Dendritic cell treated with granulocyte-macrophage colony-stimulating factor and Interleukin-4, amounts not matched to agents 40 ng/mL and 50 ng/mL, for 4 days (primary cell): ENCODE results near the gene SLC6A13.

Experiments used
- H3K27ac Mint-ChIP-seq: one replicate; pipeline ENCODE4 v1.8.0; 2022; ENCODE audit warnings: mild to moderate bottlenecking, mixed read lengths
- H3K27me3 Mint-ChIP-seq: one replicate; pipeline ENCODE4 v1.8.0; 2022; ENCODE audit warnings: mild to moderate bottlenecking, mixed read lengths
- H3K36me3 Mint-ChIP-seq: one replicate; pipeline ENCODE4 v1.8.0; 2022; ENCODE audit warnings: low read depth, mixed read lengths
- H3K4me1 Mint-ChIP-seq: one replicate; pipeline ENCODE4 v1.8.0; 2022; ENCODE audit warnings: low read depth, mixed read lengths
- H3K4me3 Mint-ChIP-seq: one replicate; pipeline ENCODE4 v1.8.0; 2022; ENCODE audit warnings: mild to moderate bottlenecking, moderate library complexity, mixed read lengths
- H3K9me3 Mint-ChIP-seq: one replicate; pipeline ENCODE4 v1.8.0; 2022; ENCODE audit warnings: mixed read lengths
- intact Hi-C: fragments of 100-400 bp; cut with micrococcal nuclease; formaldehyde crosslinking; loops from one replicate; pipeline ENCODE4 v1.15.0; 2022

Gene SLC6A13

GRCh38 chr12:186006-186625 lies 76.5 kb downstream of the SLC6A13 start:
- intact Hi-C loops: no loop called here
- Mint-ChIP-seq H3K27ac (no peak overlapping the region), H3K36me3 (no peaks in the 10 kb centered on the region), H3K4me3 (no peak overlapping the region), H3K27me3 (peaks cover 50% of the 10 kb centered on the region), H3K4me1 (peaks cover 17% of the 10 kb centered on the region), H3K9me3 (no peaks in the 10 kb centered on the region)

DNA sequence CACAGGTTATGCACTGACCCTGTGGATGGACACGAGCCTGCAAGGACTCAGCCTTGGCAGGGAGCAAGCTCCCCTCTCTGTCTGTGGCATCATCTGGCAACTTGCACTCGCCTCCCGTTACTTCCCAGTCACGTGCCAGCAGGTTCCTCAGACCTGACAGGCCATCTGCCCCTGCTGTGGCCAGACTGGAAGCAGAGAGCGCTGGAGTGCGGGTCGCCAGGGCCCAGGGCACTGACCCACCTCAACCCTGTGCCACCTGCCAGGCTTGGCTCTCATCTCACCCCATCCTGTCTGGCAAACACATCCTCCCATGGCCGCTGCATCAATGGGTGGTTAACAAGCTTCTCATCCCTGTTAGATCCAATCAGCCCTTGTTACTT lies 77.1 kb downstream of the SLC6A13 start:
- intact Hi-C loops: no loop called here
- H3K36me3 Mint-ChIP-seq: no peaks in the 10 kb centered on the region
- H3K4me1 Mint-ChIP-seq: peaks cover 20% of the 10 kb centered on the region
- H3K27ac Mint-ChIP-seq: no peak overlapping the region
- H3K4me3 Mint-ChIP-seq: no peak overlapping the region
- H3K9me3 Mint-ChIP-seq: no peaks in the 10 kb centered on the region
- peaks cover 48% of the 10 kb centered on the region for H3K27me3 Mint-ChIP-seq

GRCh38 chr12:184811-185575 lies 77.6 kb downstream of the SLC6A13 start:
- intact Hi-C loops: no loop called here
- no peak overlapping the region for H3K27ac Mint-ChIP-seq
- H3K27me3 Mint-ChIP-seq: peaks cover 45% of the 10 kb centered on the region
- peaks cover 26% of the 10 kb centered on the region for H3K4me1 Mint-ChIP-seq
- no peak overlapping the region for H3K4me3 Mint-ChIP-seq
- H3K36me3 Mint-ChIP-seq: no peaks in the 10 kb centered on the region
- H3K9me3 Mint-ChIP-seq: no peaks in the 10 kb centered on the region

GRCh38 chr12:182381-182892 lies 80.2 kb downstream of the SLC6A13 start:
- no peaks in the 10 kb centered on the region for H3K9me3 Mint-ChIP-seq
- H3K4me3 Mint-ChIP-seq: no peak overlapping the region
- intact Hi-C loops: no loop called here
- no peak overlapping the region for H3K27ac Mint-ChIP-seq
- peaks cover 24% of the 10 kb centered on the region for H3K4me1 Mint-ChIP-seq
- H3K36me3 Mint-ChIP-seq: no peaks in the 10 kb centered on the region
- peaks cover 38% of the 10 kb centered on the region for H3K27me3 Mint-ChIP-seq

GRCh38 chr12:181921-182320 lies 80.7 kb downstream of the SLC6A13 start:
- Mint-ChIP-seq H3K36me3 (no peaks in the 10 kb centered on the region), H3K9me3 (no peaks in the 10 kb centered on the region), H3K4me3 (no peak overlapping the region), H3K27me3 (peaks cover 34% of the 10 kb centered on the region), H3K27ac (peak overlapping the region; percentile 34), H3K4me1 (peaks cover 25% of the 10 kb centered on the region)
- intact Hi-C loops: no loop called here

GRCh38 chr12:180445-180844 lies 82.2 kb downstream of the SLC6A13 start:
- no peak overlapping the region for H3K4me3 Mint-ChIP-seq
- H3K27me3 Mint-ChIP-seq: peaks cover 21% of the 10 kb centered on the region

GRCh38 chr12:179885-180284 lies 82.8 kb downstream of the SLC6A13 start:
- H3K27me3 Mint-ChIP-seq: peaks cover 17% of the 10 kb centered on the region
- intact Hi-C loops: no loop called here
- no peaks in the 10 kb centered on the region for H3K36me3 Mint-ChIP-seq
- no peaks in the 10 kb centered on the region for H3K9me3 Mint-ChIP-seq
- peak overlapping the region; percentile 83 for H3K27ac Mint-ChIP-seq
- peaks cover 26% of the 10 kb centered on the region for H3K4me1 Mint-ChIP-seq
- H3K4me3 Mint-ChIP-seq: peak overlapping the region; percentile 24

More at GRCh38 chr12:180445-180844, 82.2 kb downstream of the SLC6A13 start:
- Mint-ChIP-seq H3K36me3 (no peaks in the 10 kb centered on the region), H3K9me3 (no peaks in the 10 kb centered on the region), H3K27ac (peak overlapping the region; percentile 83), H3K4me1 (peaks cover 31% of the 10 kb centered on the region)
- intact Hi-C loops: no loop called here

DNA sequence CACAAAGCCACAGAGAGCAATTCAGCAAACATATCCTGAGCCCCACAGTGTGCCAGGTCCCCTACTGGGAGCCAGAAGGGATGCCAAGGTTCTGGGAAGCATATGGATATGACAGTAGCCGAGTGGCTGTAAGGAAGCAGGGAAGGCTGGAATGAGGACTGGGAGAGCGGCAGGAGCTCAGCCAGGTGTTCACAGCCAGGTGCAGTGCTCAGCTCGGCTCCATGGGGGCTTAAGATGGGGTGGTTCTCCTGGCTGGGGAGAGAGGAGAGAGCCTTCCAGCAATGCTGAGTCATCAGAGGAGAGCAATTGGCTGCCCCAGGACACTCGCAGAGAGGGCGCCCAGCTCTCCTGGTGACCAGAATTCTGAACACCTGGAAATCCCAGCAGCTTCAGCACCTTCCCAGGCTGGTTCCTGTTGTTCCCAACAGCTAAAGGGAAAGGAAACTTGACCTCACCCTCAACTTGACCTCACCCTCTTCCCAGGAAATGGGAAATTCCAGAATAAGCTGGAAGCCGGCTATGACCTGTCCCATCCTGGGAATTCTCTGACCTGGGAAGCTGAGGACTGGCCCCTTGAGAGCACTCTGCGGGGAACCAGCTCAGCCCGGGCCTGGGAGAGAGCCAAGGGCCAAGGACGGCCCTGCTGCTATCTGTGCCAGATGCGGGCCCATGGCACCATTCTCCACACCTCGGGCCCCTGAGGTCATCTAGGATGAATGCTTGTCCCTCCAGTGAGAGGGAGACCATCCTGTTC lies 83.3 kb downstream of the SLC6A13 start:
- Mint-ChIP-seq H3K27ac (peak overlapping the region; percentile 83), H3K27me3 (peaks cover 17% of the 10 kb centered on the region), H3K4me3 (no peak overlapping the region), H3K9me3 (no peaks in the 10 kb centered on the region), H3K36me3 (no peaks in the 10 kb centered on the region), H3K4me1 (peaks cover 24% of the 10 kb centered on the region)
- intact Hi-C loops: no loop called here

DNA sequence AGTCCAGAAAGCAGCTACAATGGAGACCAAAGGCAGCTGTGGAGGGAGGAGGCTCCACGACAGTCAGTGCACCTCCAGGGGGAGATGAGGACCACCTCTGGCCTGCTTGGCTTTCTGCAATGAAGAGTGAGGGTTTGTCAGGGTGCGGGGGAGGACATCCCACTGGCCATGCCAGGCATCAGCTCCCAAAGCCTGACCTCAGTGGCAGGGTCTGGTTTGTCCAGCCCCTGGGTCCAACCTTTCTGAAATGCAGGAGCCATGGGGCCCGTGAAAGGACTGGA lies 83.9 kb downstream of the SLC6A13 start:
- intact Hi-C loops: no loop called here
- Mint-ChIP-seq H3K27me3 (peaks cover 20% of the 10 kb centered on the region), H3K36me3 (no peaks in the 10 kb centered on the region), H3K9me3 (no peaks in the 10 kb centered on the region), H3K27ac (no peak overlapping the region), H3K4me3 (no peak overlapping the region), H3K4me1 (peaks cover 24% of the 10 kb centered on the region)

GRCh38 chr12:177980-178828 lies 84.4 kb downstream of the SLC6A13 start:
- intact Hi-C loops: no loop called here
- H3K27me3 Mint-ChIP-seq: peaks cover 17% of the 10 kb centered on the region
- H3K4me3 Mint-ChIP-seq: no peak overlapping the region
- no peaks in the 10 kb centered on the region for H3K9me3 Mint-ChIP-seq
- no peak overlapping the region for H3K27ac Mint-ChIP-seq
- H3K36me3 Mint-ChIP-seq: no peaks in the 10 kb centered on the region
- H3K4me1 Mint-ChIP-seq: peaks cover 24% of the 10 kb centered on the region

GRCh38 chr12:177336-177979 lies 85.2 kb downstream of the SLC6A13 start:
- H3K36me3 Mint-ChIP-seq: no peaks in the 10 kb centered on the region
- H3K27ac Mint-ChIP-seq: no peak overlapping the region
- peaks cover 31% of the 10 kb centered on the region for H3K4me1 Mint-ChIP-seq
- no peaks in the 10 kb centered on the region for H3K9me3 Mint-ChIP-seq
- no peak overlapping the region for H3K4me3 Mint-ChIP-seq
- intact Hi-C loops: no loop called here
- H3K27me3 Mint-ChIP-seq: peaks cover 24% of the 10 kb centered on the region

GRCh38 chr12:176321-177181 lies 86.1 kb downstream of the SLC6A13 start:
- H3K27me3 Mint-ChIP-seq: peaks cover 28% of the 10 kb centered on the region

More at GRCh38 chr12:176321-177181, 86.1 kb downstream of the SLC6A13 start:
- no peak overlapping the region for H3K4me3 Mint-ChIP-seq
- no peak overlapping the region for H3K27ac Mint-ChIP-seq
- H3K4me1 Mint-ChIP-seq: peaks cover 40% of the 10 kb centered on the region
- H3K36me3 Mint-ChIP-seq: no peaks in the 10 kb centered on the region
- intact Hi-C loops: no loop called here
- H3K9me3 Mint-ChIP-seq: no peaks in the 10 kb centered on the region
